K562 (cell line): ENCODE results near the gene AAMP. TPM values are rescaled to one million over a fixed set of nuclear protein-coding genes. Genes with fewer than 3 reads are reported as not detected.

Experiments
- CHD7 ChIP-seq: fragments of 200-600 bp; sonication (generic); IDR thresholded peaks from one replicate; pipeline ENCODE4 v1.6.1; 2012; ENCODE audit warnings: mild to moderate bottlenecking, low read depth, low read length, inconsistent platforms
- E4F1 ChIP-seq: fragments of 250-450 bp; sonication (Bioruptor Pico); IDR thresholded peaks from 2 replicates; pipeline ENCODE4 v1.5.0; 2021; ENCODE audit warnings: mild to moderate bottlenecking, borderline replicate concordance
- HMGN3 ChIP-seq: IDR thresholded peaks from 2 replicates; pipeline ENCODE4 v1.6.1; 2011; ENCODE audit warnings: borderline replicate concordance, low read depth, mild to moderate bottlenecking, mixed read lengths, low read length; ENCODE audit not compliant: insufficient read length; ENCODE audit errors: extremely low read depth
- MAFK ChIP-seq: IDR thresholded peaks from 2 replicates; pipeline ENCODE4 v1.6.1; 2011; ENCODE audit warnings: low read length, improper control_type of control experiment
- MTA3 ChIP-seq: fragments of 450-650 bp; formaldehyde crosslinking; IDR thresholded peaks from 2 replicates; pipeline ENCODE4 v1.6.1; 2017; ENCODE audit warnings: mild to moderate bottlenecking, borderline replicate concordance
- RB1 ChIP-seq: fragments of 450-650 bp; IDR thresholded peaks from 2 replicates; pipeline ENCODE4 v1.6.1; 2017; ENCODE audit warnings: low read depth, mild to moderate bottlenecking
- SMARCE1 ChIP-seq: fragments of 450-650 bp; IDR thresholded peaks from 2 replicates; pipeline ENCODE4 v1.7.1; 2016; ENCODE audit warnings: mild to moderate bottlenecking
- TCF3 ChIP-seq: sonication (generic); formaldehyde crosslinking; IDR thresholded peaks from 2 replicates; pipeline ENCODE4 v1.4.0; 2020; ENCODE audit warnings: mild to moderate bottlenecking, missing genetic modification reagents
- ZBTB8A ChIP-seq: fragments of 450-650 bp; IDR thresholded peaks from 2 replicates; pipeline ENCODE4 v1.6.1; 2018; ENCODE audit warnings: mild to moderate bottlenecking, moderate library complexity; ENCODE audit not compliant: partially characterized antibody
- ZNF212 ChIP-seq: fragments of 450-650 bp; formaldehyde crosslinking; IDR thresholded peaks from 2 replicates; pipeline ENCODE4 v1.4.0; 2020; ENCODE audit warnings: mild to moderate bottlenecking
- polyA plus RNA-seq, 8 experiments: library from polyadenylated mRNA; depleted of rRNA in 4 of 8; stranded (reverse) in 5 of 8; unstranded in 3 of 8; fragments of >200 nt; fragmentation: Nextera tagmentation in 2 of 8; fragmentation: Illumina TruSeq in 1 of 8; extraction: Ambion mirVana in 2 of 8; extraction: Trizol in 1 of 8; gene quantifications; 2 replicates each; pipeline versions ENCODE4 v1.2.1 to v1.2.3, GENCODE V29; 2011 to 2014; ENCODE audit warnings: inconsistent platforms in 1 of 8, missing spikeins in 1 of 8
- total RNA-seq, 7 experiments: library from RNA; depleted of rRNA in 6 of 7; stranded (reverse); fragments of >200 nt in 6 of 7; fragmentation: Illumina TruSeq in 2 of 7; extraction: Trizol in 2 of 7; gene quantifications; 2 replicates each; pipeline versions ENCODE4 v1.2.1 to v1.2.3, GENCODE V29; 2011 to 2021; ENCODE audit warnings: low replicate concordance in 1 of 7
- TF ChIP-seq, protein P1 (sequence below): conservative IDR thresholded peaks from 2 replicates; pipeline ENCODE4 v1.6.1; 2011; ENCODE audit warnings: low read depth, mild to moderate bottlenecking, low read length; ENCODE audit not compliant: control insufficient read depth

AAMP gene
- total and polyA plus RNA-seq, 9 of the 15 experiments (the other 6 are each of a cell fraction or from before 2014, with no cell fraction given) = 5.7 to 197 (median 94.1) TPM

GRCh38 chr2:218292048-218293014 is 22.4 kb upstream of the AAMP start, which contains the start of gene TMBIM1 (continued):
- TF ChIP-seq CHD7 (no peak), RB1 (peak; percentile 95), TCF3 (CRISPR knock-in tag) (0 out of 2 replicates have a peak, but pooled peaks have one; percentile 14), MTA3 (0 out of 2 replicates have a peak, but pooled peaks have one; percentile 19), MAFK (no peak), ZNF212 (CRISPR knock-in tag) (no peak), ZBTB8A (no peak), SMARCE1 (no peak), HMGN3 (peak; percentile 75), E4F1 (CRISPR knock-in tag) (no peak)
- TF ChIP-seq, protein P1, sequence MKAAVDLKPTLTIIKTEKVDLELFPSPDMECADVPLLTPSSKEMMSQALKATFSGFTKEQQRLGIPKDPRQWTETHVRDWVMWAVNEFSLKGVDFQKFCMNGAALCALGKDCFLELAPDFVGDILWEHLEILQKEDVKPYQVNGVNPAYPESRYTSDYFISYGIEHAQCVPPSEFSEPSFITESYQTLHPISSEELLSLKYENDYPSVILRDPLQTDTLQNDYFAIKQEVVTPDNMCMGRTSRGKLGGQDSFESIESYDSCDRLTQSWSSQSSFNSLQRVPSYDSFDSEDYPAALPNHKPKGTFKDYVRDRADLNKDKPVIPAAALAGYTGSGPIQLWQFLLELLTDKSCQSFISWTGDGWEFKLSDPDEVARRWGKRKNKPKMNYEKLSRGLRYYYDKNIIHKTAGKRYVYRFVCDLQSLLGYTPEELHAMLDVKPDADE = 0 out of 2 replicates have a peak, but pooled peaks have one; percentile 57
